22Rv1 (cell line): ENCODE measurements around the gene ACAD9.
"Not testable (repeated sequence)": the region's sequence is repeated elsewhere in the genome, so short reads cannot be mapped to it uniquely, and the experiment has no call there.

Source experiments
- H3K27ac ChIP-seq: fragments of 450-650 bp; 2 replicates; pipeline ENCODE4 v1.5.1; 2017
- ZFX ChIP-seq: fragments of 450-650 bp; IDR thresholded peaks from 2 replicates; pipeline ENCODE4 v1.6.1; 2017; ENCODE audit warnings: antibody characterized with exemption, borderline replicate concordance
- TF ChIP-seq, protein P1 (sequence below): fragments of 450-650 bp; IDR thresholded peaks from 2 replicates; pipeline ENCODE4 v1.5.1; 2017; ENCODE audit warnings: mild to moderate bottlenecking

The ACAD9 gene

DNA sequence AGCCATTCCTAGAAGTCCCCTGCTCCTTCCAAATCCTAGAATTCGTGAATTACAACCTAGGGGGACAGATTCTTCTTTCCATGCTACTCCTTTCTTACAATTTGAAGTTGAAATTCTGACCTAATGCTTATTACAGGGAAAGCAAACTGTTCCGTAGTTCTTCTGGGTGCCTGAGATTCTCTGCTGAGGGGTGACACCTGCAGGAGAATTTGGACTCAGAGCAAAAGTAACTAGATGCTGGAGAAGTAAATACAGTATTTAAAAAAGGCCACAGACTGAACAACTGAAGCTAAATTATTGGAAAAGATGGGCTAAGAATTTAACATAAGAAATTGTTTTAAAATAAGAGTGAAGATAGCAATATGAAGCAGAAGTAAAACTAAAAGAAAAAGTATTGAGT is 37.9 kb downstream of the ACAD9 start:
- H3K27ac ChIP-seq: no peak overlapping the region
- TF ChIP-seq ZFX: no peak
- TF ChIP-seq, protein P1, sequence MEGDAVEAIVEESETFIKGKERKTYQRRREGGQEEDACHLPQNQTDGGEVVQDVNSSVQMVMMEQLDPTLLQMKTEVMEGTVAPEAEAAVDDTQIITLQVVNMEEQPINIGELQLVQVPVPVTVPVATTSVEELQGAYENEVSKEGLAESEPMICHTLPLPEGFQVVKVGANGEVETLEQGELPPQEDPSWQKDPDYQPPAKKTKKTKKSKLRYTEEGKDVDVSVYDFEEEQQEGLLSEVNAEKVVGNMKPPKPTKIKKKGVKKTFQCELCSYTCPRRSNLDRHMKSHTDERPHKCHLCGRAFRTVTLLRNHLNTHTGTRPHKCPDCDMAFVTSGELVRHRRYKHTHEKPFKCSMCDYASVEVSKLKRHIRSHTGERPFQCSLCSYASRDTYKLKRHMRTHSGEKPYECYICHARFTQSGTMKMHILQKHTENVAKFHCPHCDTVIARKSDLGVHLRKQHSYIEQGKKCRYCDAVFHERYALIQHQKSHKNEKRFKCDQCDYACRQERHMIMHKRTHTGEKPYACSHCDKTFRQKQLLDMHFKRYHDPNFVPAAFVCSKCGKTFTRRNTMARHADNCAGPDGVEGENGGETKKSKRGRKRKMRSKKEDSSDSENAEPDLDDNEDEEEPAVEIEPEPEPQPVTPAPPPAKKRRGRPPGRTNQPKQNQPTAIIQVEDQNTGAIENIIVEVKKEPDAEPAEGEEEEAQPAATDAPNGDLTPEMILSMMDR: no peak

DNA sequence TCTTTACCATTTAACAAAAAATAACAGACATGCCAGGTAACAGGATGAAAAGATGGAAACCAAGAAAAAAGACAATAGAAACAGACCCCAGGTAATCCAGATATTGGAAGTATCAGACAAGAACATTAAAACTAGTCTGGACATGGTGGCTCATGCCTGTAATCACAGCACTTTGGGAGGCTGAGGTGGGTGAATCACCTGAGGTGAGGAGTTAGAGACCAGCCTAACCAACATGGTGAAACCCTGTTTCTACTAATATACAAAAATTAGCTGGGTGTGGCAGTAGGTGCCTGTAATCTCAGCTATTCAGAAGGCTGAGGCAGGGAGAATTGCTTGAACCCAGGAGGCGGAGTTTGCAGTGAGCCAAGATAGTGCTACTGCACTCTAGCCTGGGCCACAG is 40.6 kb downstream of the ACAD9 start:
- no peak overlapping the region for H3K27ac ChIP-seq
- TF ChIP-seq ZFX: no peak
- TF ChIP-seq, protein P1: no peak

DNA sequence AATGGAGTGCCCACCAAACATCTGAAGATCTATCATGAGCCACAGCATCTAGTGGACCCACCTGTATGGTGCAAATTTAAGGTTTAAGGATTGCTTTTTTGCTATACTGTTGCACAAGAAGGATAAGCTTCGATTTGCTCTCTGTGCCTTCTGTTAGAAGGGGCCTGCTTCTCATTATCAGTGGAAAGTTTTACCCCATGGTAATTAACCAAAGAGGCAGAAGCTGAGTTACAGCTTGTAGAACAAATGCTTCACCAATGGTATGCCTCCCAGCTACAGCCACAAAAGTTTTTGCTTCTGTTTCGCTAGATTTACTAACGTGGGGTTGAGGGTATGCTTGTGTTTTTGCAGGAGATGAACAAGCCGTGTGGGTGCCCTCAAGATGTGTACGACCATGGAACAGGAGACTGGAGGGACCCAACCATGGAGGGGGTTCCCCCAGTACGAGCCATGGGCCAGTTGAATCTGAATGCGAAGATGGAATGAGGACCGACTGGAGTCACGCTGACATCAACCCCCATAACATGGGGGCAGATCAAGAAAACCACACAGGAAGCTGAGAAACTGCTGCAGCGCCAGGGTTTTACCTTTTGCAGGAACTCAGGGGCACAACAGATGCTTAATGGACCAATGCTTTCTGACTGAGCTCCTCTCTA is 43.5 kb downstream of the ACAD9 start:
- no peak for TF ChIP-seq ZFX
- TF ChIP-seq, protein P1: no peak
- no peak overlapping the region for H3K27ac ChIP-seq

DNA sequence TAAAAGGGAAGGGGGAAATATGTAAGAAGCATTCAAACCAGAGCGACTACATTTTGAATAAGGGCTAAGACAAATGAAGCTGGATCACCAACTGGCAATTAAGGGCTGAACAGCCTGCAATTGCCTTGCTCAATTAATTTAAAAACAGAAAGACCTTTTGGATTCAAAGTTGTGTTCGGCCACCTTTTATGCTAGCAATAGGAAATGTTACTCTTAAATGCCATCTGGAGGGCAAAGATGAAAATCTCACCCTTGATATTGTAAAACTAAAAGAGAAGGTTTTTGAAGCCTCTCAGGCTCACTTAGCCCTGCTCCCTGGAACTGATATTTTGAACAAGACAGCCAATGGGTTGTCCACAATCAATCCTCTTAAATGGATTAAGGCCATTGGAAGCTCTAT is 44.2 kb downstream of the ACAD9 start:
- no peak overlapping the region for H3K27ac ChIP-seq
- TF ChIP-seq, protein P1: no peak

DNA sequence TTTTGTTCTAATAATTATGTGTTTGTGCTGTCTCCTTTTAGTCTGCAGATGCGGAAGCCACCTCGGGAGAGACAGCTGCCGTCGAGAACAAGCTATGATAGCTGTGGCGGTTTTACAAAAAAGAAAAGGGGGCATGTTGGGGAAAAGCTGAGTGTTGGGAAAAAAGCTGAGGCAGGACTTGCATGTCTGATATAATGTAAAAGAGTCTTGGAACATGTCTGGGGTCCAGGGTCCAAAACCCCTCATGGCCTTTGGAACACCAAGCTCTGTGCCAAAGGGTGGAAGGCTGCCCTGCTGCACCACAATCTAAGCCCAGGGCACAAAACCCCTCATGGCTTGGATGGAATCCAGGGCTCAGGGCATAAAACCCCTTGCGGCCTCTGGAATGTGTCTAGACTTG is 44.6 kb downstream of the ACAD9 start:
- H3K27ac ChIP-seq: not testable (repeated sequence)

DNA sequence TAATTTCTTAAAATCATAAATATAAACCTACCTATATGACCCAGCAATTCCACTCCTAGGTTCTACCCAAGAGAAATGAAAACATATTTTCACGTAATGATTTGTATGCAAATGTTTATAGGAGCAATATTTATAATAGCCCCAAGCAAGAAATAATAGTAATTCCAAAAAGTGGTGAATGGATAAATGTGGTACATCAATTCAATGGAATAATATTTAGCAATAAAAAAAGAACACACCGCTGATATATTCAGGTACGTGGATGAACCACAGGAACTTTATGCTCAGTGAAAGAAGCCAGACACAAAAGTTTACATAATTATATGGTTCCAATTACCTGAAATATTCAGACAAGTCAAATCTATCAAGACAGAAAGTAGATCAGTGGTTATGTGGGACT is 49.9 kb downstream of the ACAD9 start:
- TF ChIP-seq ZFX: no peak
- TF ChIP-seq, protein P1: no peak
- no peak overlapping the region for H3K27ac ChIP-seq

DNA sequence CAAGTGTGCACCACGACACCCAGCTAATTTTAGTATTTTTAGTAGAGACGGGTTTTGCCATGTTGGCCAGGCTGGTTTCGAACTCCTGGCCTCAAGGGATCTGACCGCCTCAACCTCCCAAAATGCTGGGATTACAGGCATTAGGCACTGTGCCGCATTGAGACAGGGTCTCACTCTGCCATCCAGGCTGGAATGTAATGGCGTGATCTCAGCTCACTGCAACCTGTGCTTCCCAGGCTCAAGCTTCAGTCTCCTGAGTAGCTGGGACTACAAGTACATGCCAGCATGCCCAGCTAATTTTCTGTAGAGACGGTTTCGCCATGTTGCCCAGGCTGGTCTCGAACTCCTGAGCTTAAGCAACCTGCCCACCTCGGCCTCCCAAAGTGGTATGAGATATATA is 51.6 kb downstream of the ACAD9 start:
- no peak overlapping the region for H3K27ac ChIP-seq
- no peak for TF ChIP-seq ZFX
- TF ChIP-seq, protein P1: no peak
